ENCODE measurements around the gene AKNA. TPM values are rescaled to one million over a fixed set of nuclear protein-coding genes. Genes with fewer than 3 reads are reported as not detected.

Gene AKNA
- total RNA-seq, 1 experiment from 2014 or later, result 29.3 TPM

DNA sequence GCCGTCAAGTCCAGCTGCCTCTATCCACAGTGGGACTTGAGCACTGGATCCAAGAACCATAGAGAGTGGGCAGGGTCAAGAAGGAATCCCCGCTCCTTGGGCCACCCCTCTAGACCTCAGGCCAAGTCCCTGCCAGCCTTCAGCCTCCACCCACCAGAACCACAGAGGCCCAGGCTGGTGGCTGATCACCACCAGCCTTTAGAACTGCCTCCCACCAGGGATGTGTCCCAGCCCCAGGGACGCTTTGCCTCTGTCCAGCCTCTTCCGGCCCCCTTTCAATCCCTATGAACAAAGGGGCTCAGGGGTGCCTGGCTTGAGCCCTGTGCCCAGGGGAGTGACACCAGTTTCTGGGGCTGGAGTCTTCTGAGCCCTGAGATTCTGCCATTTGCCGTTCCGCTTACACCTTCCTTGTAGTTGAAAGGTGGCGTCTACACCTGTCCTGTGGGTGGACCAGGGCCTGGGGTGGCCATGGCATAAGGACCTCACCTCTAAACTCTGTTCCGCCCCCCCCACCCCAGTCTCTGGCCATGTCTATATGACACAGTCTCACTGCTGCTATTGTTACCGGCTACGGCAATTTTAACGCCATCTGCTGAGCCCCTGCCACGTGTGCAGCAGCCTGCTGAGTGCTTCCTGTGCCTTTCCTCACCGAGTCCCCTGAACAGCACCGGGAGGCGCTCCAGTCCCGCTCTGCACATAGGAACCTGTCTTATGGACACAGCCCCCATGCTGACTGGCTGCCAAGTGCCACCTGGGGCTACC is 100.6 kb downstream of the AKNA start:
- POLR2A ChIA-PET, result no interaction called here
- Mint-ChIP-seq H3K36me3 (peaks cover 14% of the 10 kb centered on the region), H3K4me3 (no peak overlapping the region), H3K4me1 (peaks cover 7% of the 10 kb centered on the region), H3K27me3 (ENCODE audit: low read depth) (no peaks in the 10 kb centered on the region), H3K9me3 (no peaks in the 10 kb centered on the region), H3K27ac (peak overlapping the region; percentile 23; the same call in 1 of the 2 replicates)
- TF ChIP-seq, protein P1, sequence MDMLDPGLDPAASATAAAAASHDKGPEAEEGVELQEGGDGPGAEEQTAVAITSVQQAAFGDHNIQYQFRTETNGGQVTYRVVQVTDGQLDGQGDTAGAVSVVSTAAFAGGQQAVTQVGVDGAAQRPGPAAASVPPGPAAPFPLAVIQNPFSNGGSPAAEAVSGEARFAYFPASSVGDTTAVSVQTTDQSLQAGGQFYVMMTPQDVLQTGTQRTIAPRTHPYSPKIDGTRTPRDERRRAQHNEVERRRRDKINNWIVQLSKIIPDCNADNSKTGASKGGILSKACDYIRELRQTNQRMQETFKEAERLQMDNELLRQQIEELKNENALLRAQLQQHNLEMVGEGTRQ (CRISPR knock-in tag; IDR thresholded peaks at IDR 0.05), result no peak
- TF ChIP-seq, protein P2, sequence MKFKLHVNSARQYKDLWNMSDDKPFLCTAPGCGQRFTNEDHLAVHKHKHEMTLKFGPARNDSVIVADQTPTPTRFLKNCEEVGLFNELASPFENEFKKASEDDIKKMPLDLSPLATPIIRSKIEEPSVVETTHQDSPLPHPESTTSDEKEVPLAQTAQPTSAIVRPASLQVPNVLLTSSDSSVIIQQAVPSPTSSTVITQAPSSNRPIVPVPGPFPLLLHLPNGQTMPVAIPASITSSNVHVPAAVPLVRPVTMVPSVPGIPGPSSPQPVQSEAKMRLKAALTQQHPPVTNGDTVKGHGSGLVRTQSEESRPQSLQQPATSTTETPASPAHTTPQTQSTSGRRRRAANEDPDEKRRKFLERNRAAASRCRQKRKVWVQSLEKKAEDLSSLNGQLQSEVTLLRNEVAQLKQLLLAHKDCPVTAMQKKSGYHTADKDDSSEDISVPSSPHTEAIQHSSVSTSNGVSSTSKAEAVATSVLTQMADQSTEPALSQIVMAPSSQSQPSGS (CRISPR knock-in tag; IDR thresholded peaks at IDR 0.05; ENCODE audit: borderline replicate concordance, low read depth), result no peak
- TF ChIP-seq ZNF138 (CRISPR knock-in tag; conservative IDR thresholded peaks at IDR 0.05) (no peak), CREM (CRISPR knock-in tag; IDR thresholded peaks at IDR 0.05) (no peak), NR2C2 (CRISPR knock-in tag; IDR thresholded peaks at IDR 0.05) (no peak), ZNF121 (CRISPR knock-in tag; IDR thresholded peaks at IDR 0.05) (no peak), ZNF317 (CRISPR knock-in tag; IDR thresholded peaks at IDR 0.05; ENCODE audit: borderline replicate concordance, low read depth) (no peak)
- TF ChIP-seq, protein P3, sequence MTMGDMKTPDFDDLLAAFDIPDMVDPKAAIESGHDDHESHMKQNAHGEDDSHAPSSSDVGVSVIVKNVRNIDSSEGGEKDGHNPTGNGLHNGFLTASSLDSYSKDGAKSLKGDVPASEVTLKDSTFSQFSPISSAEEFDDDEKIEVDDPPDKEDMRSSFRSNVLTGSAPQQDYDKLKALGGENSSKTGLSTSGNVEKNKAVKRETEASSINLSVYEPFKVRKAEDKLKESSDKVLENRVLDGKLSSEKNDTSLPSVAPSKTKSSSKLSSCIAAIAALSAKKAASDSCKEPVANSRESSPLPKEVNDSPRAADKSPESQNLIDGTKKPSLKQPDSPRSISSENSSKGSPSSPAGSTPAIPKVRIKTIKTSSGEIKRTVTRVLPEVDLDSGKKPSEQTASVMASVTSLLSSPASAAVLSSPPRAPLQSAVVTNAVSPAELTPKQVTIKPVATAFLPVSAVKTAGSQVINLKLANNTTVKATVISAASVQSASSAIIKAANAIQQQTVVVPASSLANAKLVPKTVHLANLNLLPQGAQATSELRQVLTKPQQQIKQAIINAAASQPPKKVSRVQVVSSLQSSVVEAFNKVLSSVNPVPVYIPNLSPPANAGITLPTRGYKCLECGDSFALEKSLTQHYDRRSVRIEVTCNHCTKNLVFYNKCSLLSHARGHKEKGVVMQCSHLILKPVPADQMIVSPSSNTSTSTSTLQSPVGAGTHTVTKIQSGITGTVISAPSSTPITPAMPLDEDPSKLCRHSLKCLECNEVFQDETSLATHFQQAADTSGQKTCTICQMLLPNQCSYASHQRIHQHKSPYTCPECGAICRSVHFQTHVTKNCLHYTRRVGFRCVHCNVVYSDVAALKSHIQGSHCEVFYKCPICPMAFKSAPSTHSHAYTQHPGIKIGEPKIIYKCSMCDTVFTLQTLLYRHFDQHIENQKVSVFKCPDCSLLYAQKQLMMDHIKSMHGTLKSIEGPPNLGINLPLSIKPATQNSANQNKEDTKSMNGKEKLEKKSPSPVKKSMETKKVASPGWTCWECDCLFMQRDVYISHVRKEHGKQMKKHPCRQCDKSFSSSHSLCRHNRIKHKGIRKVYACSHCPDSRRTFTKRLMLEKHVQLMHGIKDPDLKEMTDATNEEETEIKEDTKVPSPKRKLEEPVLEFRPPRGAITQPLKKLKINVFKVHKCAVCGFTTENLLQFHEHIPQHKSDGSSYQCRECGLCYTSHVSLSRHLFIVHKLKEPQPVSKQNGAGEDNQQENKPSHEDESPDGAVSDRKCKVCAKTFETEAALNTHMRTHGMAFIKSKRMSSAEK (CRISPR knock-in tag; IDR thresholded peaks at IDR 0.05; ENCODE audit: borderline replicate concordance), result no peak
- TF ChIP-seq, protein P4, sequence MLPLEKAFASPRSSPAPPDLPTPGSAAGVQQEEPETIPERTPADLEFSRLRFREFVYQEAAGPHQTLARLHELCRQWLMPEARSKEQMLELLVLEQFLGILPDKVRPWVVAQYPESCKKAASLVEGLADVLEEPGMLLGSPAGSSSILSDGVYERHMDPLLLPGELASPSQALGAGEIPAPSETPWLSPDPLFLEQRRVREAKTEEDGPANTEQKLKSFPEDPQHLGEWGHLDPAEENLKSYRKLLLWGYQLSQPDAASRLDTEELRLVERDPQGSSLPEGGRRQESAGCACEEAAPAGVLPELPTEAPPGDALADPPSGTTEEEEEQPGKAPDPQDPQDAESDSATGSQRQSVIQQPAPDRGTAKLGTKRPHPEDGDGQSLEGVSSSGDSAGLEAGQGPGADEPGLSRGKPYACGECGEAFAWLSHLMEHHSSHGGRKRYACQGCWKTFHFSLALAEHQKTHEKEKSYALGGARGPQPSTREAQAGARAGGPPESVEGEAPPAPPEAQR (CRISPR knock-in tag; IDR thresholded peaks at IDR 0.05), result no peak
- TF ChIP-seq, protein P5, sequence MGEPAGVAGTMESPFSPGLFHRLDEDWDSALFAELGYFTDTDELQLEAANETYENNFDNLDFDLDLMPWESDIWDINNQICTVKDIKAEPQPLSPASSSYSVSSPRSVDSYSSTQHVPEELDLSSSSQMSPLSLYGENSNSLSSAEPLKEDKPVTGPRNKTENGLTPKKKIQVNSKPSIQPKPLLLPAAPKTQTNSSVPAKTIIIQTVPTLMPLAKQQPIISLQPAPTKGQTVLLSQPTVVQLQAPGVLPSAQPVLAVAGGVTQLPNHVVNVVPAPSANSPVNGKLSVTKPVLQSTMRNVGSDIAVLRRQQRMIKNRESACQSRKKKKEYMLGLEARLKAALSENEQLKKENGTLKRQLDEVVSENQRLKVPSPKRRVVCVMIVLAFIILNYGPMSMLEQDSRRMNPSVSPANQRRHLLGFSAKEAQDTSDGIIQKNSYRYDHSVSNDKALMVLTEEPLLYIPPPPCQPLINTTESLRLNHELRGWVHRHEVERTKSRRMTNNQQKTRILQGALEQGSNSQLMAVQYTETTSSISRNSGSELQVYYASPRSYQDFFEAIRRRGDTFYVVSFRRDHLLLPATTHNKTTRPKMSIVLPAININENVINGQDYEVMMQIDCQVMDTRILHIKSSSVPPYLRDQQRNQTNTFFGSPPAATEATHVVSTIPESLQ (CRISPR knock-in tag; IDR thresholded peaks at IDR 0.05), result no peak
- TF ChIP-seq, protein P6, sequence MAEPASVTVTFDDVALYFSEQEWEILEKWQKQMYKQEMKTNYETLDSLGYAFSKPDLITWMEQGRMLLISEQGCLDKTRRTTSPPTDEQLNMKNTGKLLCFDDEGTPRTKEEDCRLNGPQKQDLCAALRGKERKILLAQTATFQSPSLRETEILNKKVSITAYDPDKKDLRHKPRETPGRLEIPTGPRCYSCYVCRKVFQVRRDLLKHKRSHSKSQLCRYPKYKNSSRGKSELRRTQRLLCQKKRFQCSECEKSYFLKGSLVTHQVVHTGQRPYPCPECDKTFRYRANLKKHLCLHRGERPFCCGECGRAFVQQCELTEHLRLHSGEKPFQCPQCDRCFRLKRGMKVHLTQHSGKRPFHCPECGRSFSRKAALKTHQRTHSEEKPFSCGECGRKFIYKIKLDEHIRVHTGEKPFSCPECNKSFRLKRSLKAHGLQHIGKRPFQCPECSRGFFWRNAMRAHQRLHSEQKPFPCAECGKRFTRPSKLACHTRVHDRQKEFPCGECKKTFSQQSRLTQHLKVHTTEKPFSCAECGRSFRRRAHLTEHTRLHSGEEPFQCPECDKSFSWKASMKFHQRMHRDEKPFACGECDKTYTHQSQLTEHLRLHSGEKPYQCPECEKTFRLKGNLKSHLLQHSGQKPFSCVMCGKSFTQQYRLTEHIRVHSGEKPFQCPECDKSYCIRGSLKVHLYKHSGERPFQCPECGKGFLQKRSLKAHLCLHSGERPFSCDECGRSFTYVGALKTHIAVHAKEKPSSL (CRISPR knock-in tag; conservative IDR thresholded peaks at IDR 0.05), result no peak
- TF ChIP-seq, protein P7, sequence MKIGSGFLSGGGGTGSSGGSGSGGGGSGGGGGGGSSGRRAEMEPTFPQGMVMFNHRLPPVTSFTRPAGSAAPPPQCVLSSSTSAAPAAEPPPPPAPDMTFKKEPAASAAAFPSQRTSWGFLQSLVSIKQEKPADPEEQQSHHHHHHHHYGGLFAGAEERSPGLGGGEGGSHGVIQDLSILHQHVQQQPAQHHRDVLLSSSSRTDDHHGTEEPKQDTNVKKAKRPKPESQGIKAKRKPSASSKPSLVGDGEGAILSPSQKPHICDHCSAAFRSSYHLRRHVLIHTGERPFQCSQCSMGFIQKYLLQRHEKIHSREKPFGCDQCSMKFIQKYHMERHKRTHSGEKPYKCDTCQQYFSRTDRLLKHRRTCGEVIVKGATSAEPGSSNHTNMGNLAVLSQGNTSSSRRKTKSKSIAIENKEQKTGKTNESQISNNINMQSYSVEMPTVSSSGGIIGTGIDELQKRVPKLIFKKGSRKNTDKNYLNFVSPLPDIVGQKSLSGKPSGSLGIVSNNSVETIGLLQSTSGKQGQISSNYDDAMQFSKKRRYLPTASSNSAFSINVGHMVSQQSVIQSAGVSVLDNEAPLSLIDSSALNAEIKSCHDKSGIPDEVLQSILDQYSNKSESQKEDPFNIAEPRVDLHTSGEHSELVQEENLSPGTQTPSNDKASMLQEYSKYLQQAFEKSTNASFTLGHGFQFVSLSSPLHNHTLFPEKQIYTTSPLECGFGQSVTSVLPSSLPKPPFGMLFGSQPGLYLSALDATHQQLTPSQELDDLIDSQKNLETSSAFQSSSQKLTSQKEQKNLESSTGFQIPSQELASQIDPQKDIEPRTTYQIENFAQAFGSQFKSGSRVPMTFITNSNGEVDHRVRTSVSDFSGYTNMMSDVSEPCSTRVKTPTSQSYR (CRISPR knock-in tag; IDR thresholded peaks at IDR 0.05), result no peak
- CTCF ChIA-PET, result interaction anchor here (0.9 to 9.0 kb wide), 8 partner anchors 23 to 204 kb away, joined by 3 to 232 read pairs (median 6); partner anchors contain the start of genes COL27A1 and KIF12
- ATAC-seq, result no peak
- peak; percentile 12 for DNase-seq (ENCODE audit: low spot score)
